ENCODE data around the gene SPSB1.

GRCh38 chr1:9307303-9307702 lies 14.6 kb downstream of the SPSB1 start:
- TF ChIP-seq CSRNP3 (CRISPR knock-in tag; IDR thresholded peaks at IDR 0.05) (no peak), OSR1 (CRISPR knock-in tag; IDR thresholded peaks at IDR 0.05) (no peak), PATZ1 (CRISPR knock-in tag; IDR thresholded peaks at IDR 0.05; ENCODE audit: borderline replicate concordance) (no peak), RARB (CRISPR knock-in tag; IDR thresholded peaks at IDR 0.05) (no peak), ZNF8 (CRISPR knock-in tag; IDR thresholded peaks at IDR 0.05) (no peak), TSHZ2 (CRISPR knock-in tag; IDR thresholded peaks at IDR 0.05) (no peak), ARNTL (CRISPR knock-in tag; IDR thresholded peaks at IDR 0.05; ENCODE audit: borderline replicate concordance, low read depth) (no peak), ZNF70 (CRISPR knock-in tag; IDR thresholded peaks at IDR 0.05) (no peak), CREB5 (CRISPR knock-in tag; IDR thresholded peaks at IDR 0.05; ENCODE audit: low read depth) (no peak), ESRRG (CRISPR knock-in tag; IDR thresholded peaks at IDR 0.05) (no peak), ZFP3 (CRISPR knock-in tag; IDR thresholded peaks at IDR 0.05) (no peak), BACH2 (CRISPR knock-in tag; IDR thresholded peaks at IDR 0.05; ENCODE audit: borderline replicate concordance) (no peak), ZC3H10 (CRISPR knock-in tag; IDR thresholded peaks at IDR 0.05) (no peak), ISL1 (CRISPR knock-in tag; IDR thresholded peaks at IDR 0.05) (no peak)
